Measurements from ENCODE around the gene CACNA1I. TPM values are rescaled to one million over a fixed set of nuclear protein-coding genes. Genes with fewer than 3 reads are reported as not detected.

CACNA1I gene
- total RNA-seq, 1 donor from 2014 or later: 0.03 TPM

GRCh38 chr22:39734866-39735265 lies 164.3 kb downstream of the CACNA1I start:
- Mint-ChIP-seq H3K4me3 (ENCODE audit: unreplicated experiment) (no peak overlapping the region), H3K36me3 (ENCODE audit: unreplicated experiment) (no peaks in the 10 kb centered on the region), H3K9me3 (ENCODE audit: unreplicated experiment) (no peaks in the 10 kb centered on the region), H3K4me1 (ENCODE audit: unreplicated experiment) (no peaks in the 10 kb centered on the region), H3K27ac (ENCODE audit: unreplicated experiment) (no peak overlapping the region), H3K27me3 (ENCODE audit: unreplicated experiment) (peaks cover 48% of the 10 kb centered on the region)
- TF ChIP-seq, protein P1, sequence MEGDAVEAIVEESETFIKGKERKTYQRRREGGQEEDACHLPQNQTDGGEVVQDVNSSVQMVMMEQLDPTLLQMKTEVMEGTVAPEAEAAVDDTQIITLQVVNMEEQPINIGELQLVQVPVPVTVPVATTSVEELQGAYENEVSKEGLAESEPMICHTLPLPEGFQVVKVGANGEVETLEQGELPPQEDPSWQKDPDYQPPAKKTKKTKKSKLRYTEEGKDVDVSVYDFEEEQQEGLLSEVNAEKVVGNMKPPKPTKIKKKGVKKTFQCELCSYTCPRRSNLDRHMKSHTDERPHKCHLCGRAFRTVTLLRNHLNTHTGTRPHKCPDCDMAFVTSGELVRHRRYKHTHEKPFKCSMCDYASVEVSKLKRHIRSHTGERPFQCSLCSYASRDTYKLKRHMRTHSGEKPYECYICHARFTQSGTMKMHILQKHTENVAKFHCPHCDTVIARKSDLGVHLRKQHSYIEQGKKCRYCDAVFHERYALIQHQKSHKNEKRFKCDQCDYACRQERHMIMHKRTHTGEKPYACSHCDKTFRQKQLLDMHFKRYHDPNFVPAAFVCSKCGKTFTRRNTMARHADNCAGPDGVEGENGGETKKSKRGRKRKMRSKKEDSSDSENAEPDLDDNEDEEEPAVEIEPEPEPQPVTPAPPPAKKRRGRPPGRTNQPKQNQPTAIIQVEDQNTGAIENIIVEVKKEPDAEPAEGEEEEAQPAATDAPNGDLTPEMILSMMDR (IDR thresholded peaks at IDR 0.05): no peak
- DNase-seq (ENCODE audit: extremely low spot score, unreplicated experiment): no peak

DNA sequence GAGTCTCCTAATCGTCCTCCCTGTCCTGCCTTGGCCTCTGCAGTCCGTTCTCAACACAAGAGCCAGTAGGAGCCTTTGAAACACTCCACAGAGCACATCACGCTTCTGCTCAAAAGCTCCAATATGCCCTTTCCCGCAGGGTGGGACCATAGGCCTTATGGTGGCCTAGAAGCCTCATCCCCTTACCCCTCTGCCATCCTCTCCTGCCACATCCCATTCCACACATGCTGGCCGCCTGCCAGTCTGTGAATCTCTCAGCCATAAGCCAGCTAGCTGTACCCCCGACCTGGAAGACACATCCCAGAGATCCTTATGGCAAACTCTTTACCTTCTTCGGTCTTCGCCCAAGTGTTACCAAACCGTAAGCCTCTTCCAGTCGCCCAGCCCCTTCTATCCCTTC lies 165.2 kb downstream of the CACNA1I start:
- DNase-seq (ENCODE audit: extremely low spot score, unreplicated experiment): no peak
- H3K27me3 Mint-ChIP-seq (ENCODE audit: unreplicated experiment): peaks cover 48% of the 10 kb centered on the region
- no peaks in the 10 kb centered on the region for H3K36me3 Mint-ChIP-seq (ENCODE audit: unreplicated experiment)
- no peaks in the 10 kb centered on the region for H3K9me3 Mint-ChIP-seq (ENCODE audit: unreplicated experiment)
- no peak overlapping the region for H3K27ac Mint-ChIP-seq (ENCODE audit: unreplicated experiment)
- TF ChIP-seq, protein P1 (IDR thresholded peaks at IDR 0.05): no peak
- no peaks in the 10 kb centered on the region for H3K4me1 Mint-ChIP-seq (ENCODE audit: unreplicated experiment)
- no peak overlapping the region for H3K4me3 Mint-ChIP-seq (ENCODE audit: unreplicated experiment)

GRCh38 chr22:39738746-39739145 lies 168.2 kb downstream of the CACNA1I start:
- peaks cover 53% of the 10 kb centered on the region for H3K27me3 Mint-ChIP-seq (ENCODE audit: unreplicated experiment)
- H3K4me3 Mint-ChIP-seq (ENCODE audit: unreplicated experiment): no peak overlapping the region
- TF ChIP-seq, protein P1 (IDR thresholded peaks at IDR 0.05): no peak
- no peak for DNase-seq (ENCODE audit: extremely low spot score, unreplicated experiment)
- no peaks in the 10 kb centered on the region for H3K4me1 Mint-ChIP-seq (ENCODE audit: unreplicated experiment)
- no peaks in the 10 kb centered on the region for H3K9me3 Mint-ChIP-seq (ENCODE audit: unreplicated experiment)
- no peaks in the 10 kb centered on the region for H3K36me3 Mint-ChIP-seq (ENCODE audit: unreplicated experiment)
- H3K27ac Mint-ChIP-seq (ENCODE audit: unreplicated experiment): no peak overlapping the region

Other genes starting within 250 kb of the CACNA1I start
- 24.0 and 26.6 TPM in 2 replicates for gene SYNGR1, start 220.8 kb upstream of the CACNA1I start, total RNA-seq
- gene TAB1, start 171.0 kb upstream of the CACNA1I start, total RNA-seq: 30.6 and 30.7 TPM in 2 replicates
- gene MGAT3, start 113.7 kb upstream of the CACNA1I start, total RNA-seq: 9.4 and 10.9 TPM in 2 replicates
- gene MIEF1, start 68.5 kb upstream of the CACNA1I start, total RNA-seq: 24.8 and 25.8 TPM in 2 replicates
- 408 and 440 TPM in 2 replicates for gene ATF4, start 50.2 kb upstream of the CACNA1I start, total RNA-seq
- 51.1 and 53.1 TPM in 2 replicates for gene RPS19BP1, start 38.0 kb upstream of the CACNA1I start, total RNA-seq